Cardiac fibroblast (primary cell): ENCODE results near the gene SH3BP5.
A peak's percentile ranks its signal among the peaks of the same experiment; 100 is the strongest.

Experiments
- DNase-seq, 2 donors: peaks; one replicate each; pipeline versions ENCODE4 v3.0.0 to v3.0.0-alpha.2; 2010; ENCODE audit warnings: low read depth in 2 of 2
- H3K4me3 ChIP-seq, 2 donors: replicated peaks in 1 of 2; 1 replicate in 1 of 2; 2 replicates in 1 of 2; pipeline ENCODE4 v1.5.1; 2011; ENCODE audit warnings: low read depth in 2 of 2, low read length in 2 of 2, mild to moderate bottlenecking in 2 of 2, moderate library complexity in 1 of 2
- CTCF ChIP-seq: IDR thresholded peaks from one replicate; pipeline ENCODE4 v1.5.1; 2011; ENCODE audit warnings: low read depth, mild to moderate bottlenecking, low read length, inconsistent platforms

Gene SH3BP5

GRCh38 chr3:15341030-15341726 lies 8.8 kb upstream of the SH3BP5 start:
- DNase-seq = no peak
- TF ChIP-seq CTCF = no peak
- H3K4me3 ChIP-seq = no peak overlapping the region

DNA sequence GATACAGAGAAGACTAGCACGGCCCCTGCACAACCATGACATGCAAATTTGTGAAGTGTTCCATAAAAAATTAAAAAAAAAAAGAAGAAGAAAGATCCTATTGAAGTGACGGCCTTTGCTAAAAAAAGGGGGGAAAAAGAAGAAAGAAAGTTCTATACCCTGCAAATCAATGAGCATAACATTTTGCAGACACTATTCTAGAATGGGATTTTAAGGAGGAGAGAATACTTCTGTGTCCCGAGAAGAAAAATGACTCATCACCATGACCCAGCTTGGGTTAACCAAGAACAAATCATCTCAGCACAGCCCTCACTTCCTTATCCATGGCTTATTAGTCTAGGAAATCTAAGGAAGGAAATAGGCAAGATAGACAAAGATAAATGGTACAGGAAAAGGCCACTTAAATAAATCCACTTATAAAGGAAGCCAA lies 7.4 kb upstream of the SH3BP5 start:
- H3K4me3 ChIP-seq = no peak overlapping the region
- peak; percentile 51 to 70 for DNase-seq
- TF ChIP-seq CTCF = no peak

- no peak overlapping the region for H3K4me3 ChIP-seq
- no peak for DNase-seq
- no peak for TF ChIP-seq CTCF
Observed at GRCh38 chr3:15339001-15339400, 6.6 kb upstream of the SH3BP5 start.

DNA sequence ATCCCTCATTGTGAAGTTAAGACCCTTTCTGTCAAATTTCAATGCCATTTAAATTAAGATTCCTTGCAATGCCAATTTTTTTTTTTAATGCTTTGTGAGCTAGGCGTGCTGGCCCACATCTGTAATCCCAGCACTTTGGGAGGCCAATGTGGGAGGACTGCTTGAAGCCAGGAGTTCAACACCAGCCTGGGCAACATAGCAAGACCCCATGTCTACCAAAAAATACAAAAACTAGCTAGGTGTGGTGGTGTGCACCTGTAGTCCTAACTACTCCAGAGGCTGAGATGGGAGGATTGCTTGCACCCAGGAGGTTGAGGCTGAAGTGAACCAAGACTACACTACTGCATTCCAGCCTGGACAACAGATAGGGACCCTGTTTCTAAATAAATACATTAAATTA lies 5.6 kb upstream of the SH3BP5 start:
- TF ChIP-seq CTCF = no peak
- DNase-seq = no peak
- H3K4me3 ChIP-seq = no peak overlapping the region

DNA sequence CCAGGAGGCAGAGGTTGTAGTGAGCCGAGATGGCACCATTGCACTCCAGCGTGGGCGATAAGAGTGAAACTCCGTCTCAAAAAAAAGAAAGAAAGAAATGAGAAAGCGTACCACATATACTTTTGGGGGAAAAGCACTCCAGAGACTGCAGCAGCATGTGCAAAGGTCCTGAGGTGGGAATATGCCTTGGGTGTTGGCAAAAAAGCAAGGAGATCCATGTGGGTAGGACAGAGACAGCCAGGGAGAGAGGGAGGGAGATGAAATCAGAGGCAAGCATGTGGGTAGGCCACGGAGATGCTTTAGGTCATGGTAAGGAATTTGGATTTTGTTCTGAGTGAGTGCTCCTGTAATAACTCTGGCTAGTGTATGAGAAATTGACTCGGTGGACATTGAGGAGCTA lies 3.7 kb upstream of the SH3BP5 start:
- no peak overlapping the region for H3K4me3 ChIP-seq
- DNase-seq = no peak
- TF ChIP-seq CTCF = no peak

- TF ChIP-seq CTCF = no peak
- no peak for DNase-seq
- no peak overlapping the region for H3K4me3 ChIP-seq
Observed at GRCh38 chr3:15333956-15334263, 1.5 kb upstream of the SH3BP5 start.
